HUDEP-2 (cell line): ENCODE results near the gene FNDC3B.
"Not testable (repeated sequence)": the region's sequence is repeated elsewhere in the genome, so short reads cannot be mapped to it uniquely, and the experiment has no call there.

Experiments
- DNase-seq, 76 experiments: peaks; one replicate each; lab custom pipeline; 2025; ENCODE audit not compliant: unreplicated experiment in 76 of 76; lab: John Stamatoyannopoulos, UW

FNDC3B gene

GRCh38 chr3:172346161-172346560, 306.8 kb downstream of the FNDC3B start:
- no peak for DNase-seq

GRCh38 chr3:172347895-172348679, 308.7 kb downstream of the FNDC3B start:
- no peak for DNase-seq

- no peak for DNase-seq
Observed at GRCh38 chr3:172351895-172352466, 312.6 kb downstream of the FNDC3B start.

- DNase-seq, result no peak
Observed at GRCh38 chr3:172352786-172353185, 313.4 kb downstream of the FNDC3B start.

GRCh38 chr3:172354931-172355499, 315.6 kb downstream of the FNDC3B start:
- DNase-seq, result no peak

- no peak for DNase-seq
Observed at GRCh38 chr3:172355836-172356235, 316.5 kb downstream of the FNDC3B start.

GRCh38 chr3:172356427-172356826, 317.0 kb downstream of the FNDC3B start:
- DNase-seq, result no peak

- DNase-seq, result no peak
Observed at GRCh38 chr3:172357850-172358754, 318.7 kb downstream of the FNDC3B start.

- no peak for DNase-seq
Observed at GRCh38 chr3:172359231-172359630, 319.9 kb downstream of the FNDC3B start.

GRCh38 chr3:172359996-172360395, 320.6 kb downstream of the FNDC3B start:
- DNase-seq, result no peak

GRCh38 chr3:172362583-172362982, 323.2 kb downstream of the FNDC3B start:
- no peak for DNase-seq

GRCh38 chr3:172364374-172365027, 325.1 kb downstream of the FNDC3B start:
- DNase-seq, result no peak

GRCh38 chr3:172365028-172365567, 325.7 kb downstream of the FNDC3B start:
- no peak for DNase-seq

- no peak for DNase-seq
Observed at GRCh38 chr3:172367205-172368105, 328.1 kb downstream of the FNDC3B start.

- DNase-seq, result not testable (repeated sequence)
Observed at GRCh38 chr3:172368556-172368955, 329.2 kb downstream of the FNDC3B start.

GRCh38 chr3:172369590-172370259, 330.3 kb downstream of the FNDC3B start:
- no peak for DNase-seq

GRCh38 chr3:172370419-172370818, 331.0 kb downstream of the FNDC3B start:
- no peak for DNase-seq

- DNase-seq, result no peak
Observed at GRCh38 chr3:172371544-172371943, 332.2 kb downstream of the FNDC3B start.

GRCh38 chr3:172372895-172373294, 333.5 kb downstream of the FNDC3B start:
- DNase-seq, result no peak
